ENCODE results near the gene URB2.
"Not testable (repeated sequence)": the region's sequence is repeated elsewhere in the genome, so short reads cannot be mapped to it uniquely, and the experiment has no call there.

Gene URB2

DNA sequence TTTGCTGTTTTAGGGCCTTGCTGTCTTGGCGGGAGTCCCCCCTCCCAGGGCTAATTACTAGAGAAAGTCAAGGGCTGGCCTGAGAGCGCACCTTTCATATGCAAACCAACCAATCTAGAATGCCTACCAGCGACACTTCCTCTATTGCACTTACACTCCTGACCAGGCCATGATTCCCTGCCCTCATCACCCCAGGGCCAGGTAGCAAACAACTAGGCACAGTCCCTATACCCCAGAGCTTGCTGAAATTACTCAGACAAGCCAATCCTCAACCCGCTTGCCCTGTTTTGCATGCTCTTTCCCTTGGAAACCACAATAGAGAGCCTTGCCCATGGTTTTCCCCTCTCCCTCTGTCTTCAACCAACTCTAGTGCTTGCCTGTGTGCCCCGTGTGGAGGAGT, 70.3 kb downstream of the URB2 start:
- DNase-seq: no peak

- DNase-seq: no peak
These were observed 73.7 kb downstream of the URB2 start for GRCh38 chr1:229699613-229700267.

- DNase-seq: no peak
These were observed 78.1 kb downstream of the URB2 start for GRCh38 chr1:229704157-229704556.

- not testable (repeated sequence) for DNase-seq
These were observed 79.1 kb downstream of the URB2 start for GRCh38 chr1:229705152-229705551.

DNA sequence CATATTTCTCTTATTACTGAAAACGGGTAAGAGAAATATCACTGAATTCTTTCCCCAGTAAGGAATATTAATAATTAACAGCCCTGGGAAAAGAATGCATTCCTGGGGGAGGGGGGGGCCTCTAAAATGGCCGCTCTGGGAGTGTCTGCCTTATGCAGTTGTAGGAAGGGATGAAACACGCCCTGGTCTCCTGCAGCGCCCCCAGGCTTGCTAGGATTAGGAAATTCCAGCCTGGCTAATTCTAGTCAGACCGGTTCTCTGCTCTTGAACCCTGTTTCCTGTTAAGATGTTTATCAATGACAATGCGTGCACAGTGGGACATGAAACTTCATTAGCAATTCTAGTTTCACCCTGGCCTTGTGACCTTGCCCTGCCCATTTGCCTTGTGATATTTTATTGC, 81.1 kb downstream of the URB2 start:
- DNase-seq: not testable (repeated sequence)

DNA sequence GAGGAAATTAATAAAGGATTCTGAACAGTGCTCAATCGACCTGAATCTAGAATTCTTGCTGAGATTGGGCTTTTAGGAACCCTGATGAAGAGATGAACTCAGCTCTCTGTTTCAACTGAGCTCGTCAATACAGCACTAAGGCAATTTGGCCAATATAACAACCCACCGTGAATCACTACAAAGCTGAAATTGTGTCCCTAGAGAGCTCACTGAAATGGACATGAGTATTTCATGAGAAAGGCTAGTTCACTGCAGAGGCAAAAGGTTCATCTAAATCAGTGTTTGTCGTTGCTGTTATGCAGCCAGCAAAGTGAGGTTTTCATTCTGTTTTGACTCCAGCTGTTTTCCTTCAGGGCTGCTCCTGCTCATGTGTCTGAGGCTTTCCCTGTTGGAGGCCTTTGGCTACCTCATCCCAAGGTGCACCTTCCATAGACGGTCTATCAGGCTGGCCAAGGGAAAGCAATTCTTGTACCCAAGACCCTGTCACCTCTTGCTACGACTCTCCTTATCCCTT, 83.5 kb downstream of the URB2 start:
- no peak for DNase-seq

Data from stimulated activated naive CD4-positive, alpha-beta T cell treated with Interleukin-2 at 50 U/mL for 16 hours (primary cell).